ENCODE results near the gene LANCL2. TPM values are rescaled to one million over a fixed set of nuclear protein-coding genes. Genes with fewer than 3 reads are reported as not detected.

The LANCL2 gene
- total RNA-seq, 1 donor from 2014 or later, result 23.0 TPM

DNA sequence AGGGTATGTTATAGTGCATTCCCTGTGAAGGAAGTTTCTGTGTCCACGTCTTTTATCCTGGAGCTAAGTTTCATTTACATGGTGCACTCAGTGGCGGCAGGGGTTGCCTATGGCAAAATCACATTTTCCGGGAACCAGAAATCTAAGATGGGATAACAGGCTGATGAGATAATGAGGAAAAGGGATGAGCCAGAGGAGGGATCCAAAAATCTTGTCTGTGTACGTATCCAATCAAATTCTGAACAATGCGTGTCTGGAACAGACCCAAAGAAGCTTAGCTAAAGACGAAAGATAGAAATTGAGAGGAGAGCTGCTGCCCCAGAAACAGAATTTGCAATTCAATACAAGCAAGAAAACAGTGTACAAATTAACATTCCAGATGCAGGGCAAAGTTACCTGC, 16.1 kb downstream of the LANCL2 start:
- Mint-ChIP-seq H3K9me3 (peaks cover 14% of the 10 kb centered on the region), H3K4me1 (peaks cover 4% of the 10 kb centered on the region), H3K36me3 (ENCODE audit: low read depth) (peaks cover 40% of the 10 kb centered on the region), H3K27me3 (ENCODE audit: low read depth) (no peaks in the 10 kb centered on the region), H3K4me3 (no peak overlapping the region), H3K27ac (ENCODE audit: unreplicated experiment) (peak overlapping the region; percentile 32)
- no peak for DNase-seq (ENCODE audit: low read depth, low spot score)
- TF ChIP-seq, protein P1, sequence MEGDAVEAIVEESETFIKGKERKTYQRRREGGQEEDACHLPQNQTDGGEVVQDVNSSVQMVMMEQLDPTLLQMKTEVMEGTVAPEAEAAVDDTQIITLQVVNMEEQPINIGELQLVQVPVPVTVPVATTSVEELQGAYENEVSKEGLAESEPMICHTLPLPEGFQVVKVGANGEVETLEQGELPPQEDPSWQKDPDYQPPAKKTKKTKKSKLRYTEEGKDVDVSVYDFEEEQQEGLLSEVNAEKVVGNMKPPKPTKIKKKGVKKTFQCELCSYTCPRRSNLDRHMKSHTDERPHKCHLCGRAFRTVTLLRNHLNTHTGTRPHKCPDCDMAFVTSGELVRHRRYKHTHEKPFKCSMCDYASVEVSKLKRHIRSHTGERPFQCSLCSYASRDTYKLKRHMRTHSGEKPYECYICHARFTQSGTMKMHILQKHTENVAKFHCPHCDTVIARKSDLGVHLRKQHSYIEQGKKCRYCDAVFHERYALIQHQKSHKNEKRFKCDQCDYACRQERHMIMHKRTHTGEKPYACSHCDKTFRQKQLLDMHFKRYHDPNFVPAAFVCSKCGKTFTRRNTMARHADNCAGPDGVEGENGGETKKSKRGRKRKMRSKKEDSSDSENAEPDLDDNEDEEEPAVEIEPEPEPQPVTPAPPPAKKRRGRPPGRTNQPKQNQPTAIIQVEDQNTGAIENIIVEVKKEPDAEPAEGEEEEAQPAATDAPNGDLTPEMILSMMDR (conservative IDR thresholded peaks at IDR 0.05), result no peak

DNA sequence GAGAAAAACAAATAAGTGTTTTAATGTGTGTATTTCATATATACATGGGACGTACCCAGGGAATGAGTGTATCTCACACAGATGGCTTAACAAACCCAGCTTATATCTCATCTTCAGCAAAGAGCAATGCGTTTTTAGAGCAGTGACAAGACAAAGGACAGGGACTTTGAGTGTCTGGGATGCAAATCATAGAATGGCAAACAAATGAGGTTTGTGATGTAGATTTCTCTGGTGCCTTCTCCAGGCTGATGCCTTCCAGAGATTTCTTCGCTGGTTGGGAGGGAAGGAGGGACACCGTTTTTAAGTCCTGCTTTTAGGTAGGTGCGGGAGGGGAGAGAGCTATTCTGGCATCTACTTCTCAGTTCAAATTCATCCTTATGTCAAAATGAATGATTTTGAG, 16.6 kb downstream of the LANCL2 start:
- H3K27me3 Mint-ChIP-seq (ENCODE audit: low read depth), result no peaks in the 10 kb centered on the region
- peaks cover 4% of the 10 kb centered on the region for H3K4me1 Mint-ChIP-seq
- H3K36me3 Mint-ChIP-seq (ENCODE audit: low read depth), result peaks cover 43% of the 10 kb centered on the region
- H3K27ac Mint-ChIP-seq (ENCODE audit: unreplicated experiment), result no peak overlapping the region
- DNase-seq (ENCODE audit: low read depth, low spot score), result no peak
- H3K4me3 Mint-ChIP-seq, result no peak overlapping the region
- TF ChIP-seq, protein P1 (conservative IDR thresholded peaks at IDR 0.05), result no peak
- peaks cover 16% of the 10 kb centered on the region for H3K9me3 Mint-ChIP-seq

DNA sequence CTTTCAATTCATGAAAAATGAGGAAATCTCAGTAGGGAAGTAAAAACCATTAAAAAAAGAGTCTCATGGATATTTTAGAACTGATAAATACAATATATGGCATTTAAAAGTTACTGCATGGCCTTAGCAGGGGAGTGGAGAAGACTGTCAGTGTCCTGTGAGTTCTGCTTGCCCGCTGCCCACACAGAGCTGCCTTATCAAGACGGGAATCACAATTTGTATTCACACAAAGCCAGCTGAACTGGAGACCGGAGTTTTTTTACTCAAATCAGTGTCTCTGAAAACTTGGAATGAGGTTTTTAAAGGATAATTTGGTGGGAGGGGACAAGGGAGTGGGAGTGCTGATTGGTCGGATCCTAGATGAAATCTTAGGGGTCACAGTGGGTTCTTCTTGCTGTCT, 17.1 kb downstream of the LANCL2 start:
- Mint-ChIP-seq H3K27me3 (ENCODE audit: low read depth) (no peaks in the 10 kb centered on the region), H3K9me3 (peaks cover 21% of the 10 kb centered on the region), H3K36me3 (ENCODE audit: low read depth) (peaks cover 49% of the 10 kb centered on the region), H3K4me3 (no peak overlapping the region), H3K4me1 (peaks cover 4% of the 10 kb centered on the region), H3K27ac (ENCODE audit: unreplicated experiment) (no peak overlapping the region)
- DNase-seq (ENCODE audit: low read depth, low spot score), result no peak
- TF ChIP-seq, protein P1 (conservative IDR thresholded peaks at IDR 0.05), result no peak

DNA sequence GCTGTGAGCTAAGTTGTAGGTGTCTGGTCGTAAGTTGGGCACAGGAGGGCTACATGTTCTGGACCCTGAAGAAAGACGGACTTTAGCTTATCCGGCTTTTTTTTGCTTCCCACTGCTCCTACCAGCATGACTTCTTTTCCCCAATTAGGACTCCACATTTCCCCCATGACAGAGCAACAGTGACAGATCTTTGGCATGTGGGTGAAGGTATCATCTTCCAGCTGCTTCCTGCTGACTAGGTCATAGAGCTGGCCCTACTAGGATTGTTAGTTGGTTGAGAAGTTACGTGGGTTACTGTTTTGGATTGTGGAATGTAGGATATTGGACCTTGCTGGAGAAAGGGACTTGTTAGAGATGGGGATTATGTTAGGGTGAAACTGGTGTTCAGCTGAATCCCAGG, 21.4 kb downstream of the LANCL2 start:
- Mint-ChIP-seq H3K9me3 (peaks cover 27% of the 10 kb centered on the region), H3K27ac (ENCODE audit: unreplicated experiment) (no peak overlapping the region), H3K4me3 (no peak overlapping the region), H3K27me3 (ENCODE audit: low read depth) (no peaks in the 10 kb centered on the region), H3K36me3 (ENCODE audit: low read depth) (peaks cover 64% of the 10 kb centered on the region), H3K4me1 (no peaks in the 10 kb centered on the region)
- TF ChIP-seq, protein P1 (conservative IDR thresholded peaks at IDR 0.05), result no peak
- DNase-seq (ENCODE audit: low read depth, low spot score), result no peak

DNA sequence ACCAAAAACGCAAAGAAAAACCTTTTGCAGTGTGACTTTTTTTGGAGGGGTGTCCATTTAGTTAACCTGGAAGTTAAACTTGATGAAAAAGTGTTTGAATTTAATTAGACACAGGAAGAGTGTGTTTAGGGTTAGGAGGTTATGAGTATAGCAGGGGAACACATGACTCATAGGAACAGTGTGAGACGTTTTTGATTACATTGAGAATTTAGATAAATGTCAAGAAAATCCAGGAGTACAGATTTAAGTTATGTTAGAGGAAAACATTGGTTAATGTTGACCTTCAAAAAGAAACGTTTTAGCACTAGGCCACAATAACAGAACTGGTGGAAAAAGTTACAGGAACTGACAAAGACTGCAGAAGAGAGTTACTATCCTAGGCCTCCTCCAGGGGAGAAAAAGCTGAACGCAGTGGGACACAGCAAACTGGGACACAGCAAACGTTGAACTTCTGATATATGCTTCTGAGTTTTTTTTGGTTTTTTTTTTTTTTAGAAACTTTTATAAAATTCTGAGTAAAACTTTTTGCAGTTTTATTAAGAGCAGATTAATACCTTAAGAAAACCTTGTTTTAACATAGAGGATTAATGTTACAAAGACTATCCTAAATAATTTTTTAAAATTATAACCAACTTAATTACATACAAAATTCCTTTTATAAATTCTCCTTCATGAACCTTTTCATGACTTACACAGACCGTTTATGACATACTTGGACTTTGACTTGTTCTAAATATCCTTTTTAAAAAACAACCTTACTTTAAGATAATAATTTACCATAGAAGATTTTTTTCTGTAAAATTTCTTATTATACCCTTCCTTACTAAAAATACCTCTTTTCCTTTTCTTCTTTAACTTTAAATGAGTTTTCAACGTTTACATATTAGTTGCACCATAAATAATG, 22.2 kb downstream of the LANCL2 start:
- H3K9me3 Mint-ChIP-seq, result peaks cover 27% of the 10 kb centered on the region
- H3K36me3 Mint-ChIP-seq (ENCODE audit: low read depth), result peaks cover 61% of the 10 kb centered on the region
- no peak for DNase-seq (ENCODE audit: low read depth, low spot score)
- H3K4me1 Mint-ChIP-seq, result no peaks in the 10 kb centered on the region
- TF ChIP-seq, protein P1 (conservative IDR thresholded peaks at IDR 0.05), result no peak
- no peak overlapping the region for H3K4me3 Mint-ChIP-seq
- no peaks in the 10 kb centered on the region for H3K27me3 Mint-ChIP-seq (ENCODE audit: low read depth)
- H3K27ac Mint-ChIP-seq (ENCODE audit: unreplicated experiment), result no peak overlapping the region

Measured in neural crest cell (in vitro differentiated cells).